ENCODE data around the gene CLGN.
A peak's percentile ranks its signal among the peaks of the same experiment; 100 is the strongest.
"Not testable (repeated sequence)": the region's sequence is repeated elsewhere in the genome, so short reads cannot be mapped to it uniquely, and the experiment has no call there.

CLGN gene, protein sequence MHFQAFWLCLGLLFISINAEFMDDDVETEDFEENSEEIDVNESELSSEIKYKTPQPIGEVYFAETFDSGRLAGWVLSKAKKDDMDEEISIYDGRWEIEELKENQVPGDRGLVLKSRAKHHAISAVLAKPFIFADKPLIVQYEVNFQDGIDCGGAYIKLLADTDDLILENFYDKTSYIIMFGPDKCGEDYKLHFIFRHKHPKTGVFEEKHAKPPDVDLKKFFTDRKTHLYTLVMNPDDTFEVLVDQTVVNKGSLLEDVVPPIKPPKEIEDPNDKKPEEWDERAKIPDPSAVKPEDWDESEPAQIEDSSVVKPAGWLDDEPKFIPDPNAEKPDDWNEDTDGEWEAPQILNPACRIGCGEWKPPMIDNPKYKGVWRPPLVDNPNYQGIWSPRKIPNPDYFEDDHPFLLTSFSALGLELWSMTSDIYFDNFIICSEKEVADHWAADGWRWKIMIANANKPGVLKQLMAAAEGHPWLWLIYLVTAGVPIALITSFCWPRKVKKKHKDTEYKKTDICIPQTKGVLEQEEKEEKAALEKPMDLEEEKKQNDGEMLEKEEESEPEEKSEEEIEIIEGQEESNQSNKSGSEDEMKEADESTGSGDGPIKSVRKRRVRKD

DNA sequence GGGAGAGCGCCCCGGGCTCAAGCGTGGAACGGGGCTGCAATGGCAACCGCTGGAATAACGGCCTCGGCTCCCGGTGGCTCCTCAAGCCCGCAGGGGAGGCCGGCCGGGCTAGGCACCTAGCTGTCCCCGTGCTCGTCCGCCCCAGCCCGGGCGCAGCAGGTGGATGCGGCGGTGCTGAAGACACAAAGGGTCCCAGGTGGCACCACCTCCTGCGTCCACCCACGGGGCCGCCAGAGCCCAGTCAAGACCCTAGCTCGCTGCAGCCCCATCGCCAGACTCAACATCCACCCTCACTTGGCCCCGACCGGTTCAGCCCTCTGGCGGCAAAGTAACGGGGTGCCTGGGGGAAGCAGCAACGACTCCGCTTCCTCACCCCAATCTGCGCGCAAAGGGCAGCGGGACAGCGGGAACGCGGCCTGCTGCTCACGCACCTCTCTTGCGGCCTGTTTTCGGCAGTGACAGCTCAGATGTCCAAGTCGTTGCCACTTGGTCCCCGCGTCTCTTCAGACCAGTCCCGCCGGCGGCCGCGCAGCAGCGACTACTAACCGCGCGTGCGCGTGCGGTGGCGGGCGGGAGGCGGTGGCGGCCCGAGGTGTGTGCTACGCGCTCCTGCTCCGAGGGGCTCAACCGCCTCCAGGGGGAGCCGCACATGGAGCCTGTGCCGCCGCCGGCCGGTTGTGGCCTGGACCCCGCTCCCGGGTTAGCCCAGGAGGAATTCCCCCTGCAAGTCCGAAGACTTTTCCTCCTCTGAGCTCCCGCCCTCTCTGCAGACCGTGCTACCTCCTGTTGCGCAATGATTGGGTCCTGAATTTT, at the start of gene CLGN:
Gene CLGN, minus strand, starts transcription at position 543 of the 813 bp plus-strand sequence. CDS start 14,570 bp downstream, outside the sequence.
- DNase-seq (ENCODE audit: low read depth) = peak; percentile 2

DNA sequence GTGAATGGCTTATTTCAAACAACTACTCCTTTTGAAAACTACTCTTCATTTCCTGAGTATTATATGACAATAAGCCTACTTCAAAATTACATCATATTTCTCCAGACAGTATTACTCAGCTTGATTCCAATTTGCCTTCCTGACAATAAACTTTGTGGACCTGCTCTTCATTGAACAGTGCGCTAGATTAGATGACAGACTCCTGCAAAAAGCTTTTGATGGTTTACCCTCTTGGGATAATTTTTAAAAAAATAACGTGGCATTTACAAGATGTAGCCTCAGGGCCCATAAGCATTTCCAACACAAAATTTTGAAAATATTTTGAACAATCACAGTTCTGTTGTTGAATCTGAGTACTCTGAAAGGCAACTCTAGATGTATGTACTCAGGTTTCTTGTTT, 44.7 kb upstream of the CLGN start:
- no peak for DNase-seq (ENCODE audit: low read depth)

DNA sequence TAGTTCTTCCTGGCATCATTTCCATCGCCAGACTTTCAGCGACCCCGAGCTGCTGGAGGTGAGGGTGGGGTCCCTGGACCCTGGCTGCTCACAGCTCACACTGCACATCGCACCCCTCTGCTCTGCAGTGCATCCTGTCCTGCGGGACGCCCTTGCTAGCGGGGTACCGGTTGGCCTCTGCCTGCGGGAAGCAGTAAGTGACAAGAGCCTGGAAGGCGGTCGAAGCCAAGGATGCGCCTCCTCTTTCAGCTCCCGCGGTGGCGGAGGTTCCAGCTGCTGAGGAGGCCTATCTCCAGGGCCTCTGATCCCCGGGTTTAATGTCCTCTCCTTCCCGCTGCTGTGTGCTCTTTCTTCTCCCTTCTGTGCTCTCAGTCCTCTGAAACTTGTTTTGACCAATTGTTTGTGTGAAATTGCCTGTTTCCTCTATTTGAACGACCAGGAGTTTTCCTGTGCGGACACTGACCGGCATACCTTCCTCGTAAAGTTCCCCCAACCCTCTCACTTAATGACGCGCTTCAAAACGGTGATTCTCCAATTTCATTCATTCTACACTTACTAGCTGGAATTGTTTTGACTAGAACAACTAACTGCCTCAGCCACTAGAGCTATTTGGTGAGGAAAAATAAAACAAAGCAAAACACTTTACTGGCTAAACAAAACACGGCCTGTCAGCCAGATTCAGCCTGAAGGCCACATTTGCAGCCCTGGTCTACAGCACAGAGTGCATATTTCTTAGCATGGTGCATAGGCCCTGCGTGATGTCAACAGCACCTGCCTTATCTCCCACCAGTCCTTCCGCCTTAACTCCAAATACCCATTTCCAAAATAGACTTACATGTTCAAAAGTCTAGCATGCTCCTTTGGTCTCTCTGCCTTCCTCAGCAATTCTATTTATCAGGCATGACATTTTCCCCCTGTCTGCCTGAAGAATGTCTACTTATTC, 42.6 kb upstream of the CLGN start:
- no peak for DNase-seq (ENCODE audit: low read depth)

DNA sequence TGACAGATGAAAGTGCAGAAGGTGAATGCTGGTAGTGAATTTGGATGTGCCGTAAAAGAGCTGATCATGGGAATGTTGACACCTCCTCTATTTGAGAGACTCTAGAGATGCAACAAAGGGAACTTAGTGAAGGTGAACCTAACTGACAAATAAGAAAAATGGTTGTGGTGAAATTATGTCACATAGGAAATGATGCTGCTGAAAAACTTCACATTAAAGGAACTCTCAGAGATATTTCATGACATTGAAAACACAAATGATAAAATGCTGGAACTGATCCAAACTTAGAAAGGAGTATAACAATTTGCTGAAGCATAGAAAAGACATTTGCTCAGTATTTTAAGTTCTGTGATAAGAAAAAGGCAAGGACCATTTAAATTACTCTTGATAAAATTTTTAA, 38.7 kb upstream of the CLGN start:
- DNase-seq (ENCODE audit: low read depth) = no peak

DNA sequence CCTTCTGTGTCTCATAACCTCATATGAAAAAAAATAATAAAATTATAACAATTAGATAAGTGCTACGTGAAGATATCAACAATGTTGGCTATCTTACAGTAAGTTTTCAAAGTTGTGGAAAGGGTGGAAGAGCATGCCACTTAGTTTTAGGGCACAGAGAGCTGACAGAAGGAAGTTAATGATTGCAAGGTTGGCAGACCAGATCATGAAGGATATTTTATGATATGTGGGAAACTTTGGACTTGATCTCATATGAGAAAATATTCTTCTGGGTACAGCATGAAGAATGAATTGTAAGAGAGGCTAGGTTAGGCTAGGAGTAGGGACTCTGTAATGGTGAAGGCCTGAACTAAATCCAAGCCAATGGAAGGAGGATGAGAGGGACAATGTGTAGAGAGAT, 36.2 kb upstream of the CLGN start:
- no peak for DNase-seq (ENCODE audit: low read depth)

- no peak for DNase-seq (ENCODE audit: low read depth)
These were observed 35.7 kb upstream of the CLGN start for GRCh38 chr4:140463182-140463581.

GRCh38 chr4:140450352-140450751, 22.9 kb upstream of the CLGN start:
- DNase-seq (ENCODE audit: low read depth) = no peak

GRCh38 chr4:140448830-140449229, 21.4 kb upstream of the CLGN start:
- no peak for DNase-seq (ENCODE audit: low read depth)

- DNase-seq (ENCODE audit: low read depth) = no peak
These were observed 20.7 kb upstream of the CLGN start for GRCh38 chr4:140448162-140448561.

DNA sequence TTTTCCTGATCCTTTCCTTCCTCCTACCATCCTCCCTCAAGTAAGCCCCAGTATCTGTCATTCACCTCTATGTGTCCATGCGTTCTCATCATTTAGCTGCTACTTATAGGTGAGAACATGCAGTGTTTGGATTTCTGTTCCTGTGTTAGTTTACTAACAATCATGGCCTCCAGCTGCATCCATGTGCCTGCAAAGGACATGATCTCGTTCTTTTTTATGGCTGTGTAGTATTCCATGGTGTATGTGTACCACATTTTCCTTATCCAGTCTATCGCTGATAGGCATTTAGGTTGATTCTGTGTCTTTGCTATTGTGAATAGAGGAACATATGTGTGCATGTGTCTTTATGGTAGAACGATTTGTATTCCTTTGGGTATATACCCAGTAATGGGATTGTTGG, 16.9 kb upstream of the CLGN start:
- DNase-seq (ENCODE audit: low read depth) = not testable (repeated sequence)

- no peak for DNase-seq (ENCODE audit: low read depth)
These were observed 12.2 kb upstream of the CLGN start for GRCh38 chr4:140439644-140440142.

- DNase-seq (ENCODE audit: low read depth) = no peak
These were observed 547 bp upstream of the CLGN start for GRCh38 chr4:140427919-140428471.

DNA sequence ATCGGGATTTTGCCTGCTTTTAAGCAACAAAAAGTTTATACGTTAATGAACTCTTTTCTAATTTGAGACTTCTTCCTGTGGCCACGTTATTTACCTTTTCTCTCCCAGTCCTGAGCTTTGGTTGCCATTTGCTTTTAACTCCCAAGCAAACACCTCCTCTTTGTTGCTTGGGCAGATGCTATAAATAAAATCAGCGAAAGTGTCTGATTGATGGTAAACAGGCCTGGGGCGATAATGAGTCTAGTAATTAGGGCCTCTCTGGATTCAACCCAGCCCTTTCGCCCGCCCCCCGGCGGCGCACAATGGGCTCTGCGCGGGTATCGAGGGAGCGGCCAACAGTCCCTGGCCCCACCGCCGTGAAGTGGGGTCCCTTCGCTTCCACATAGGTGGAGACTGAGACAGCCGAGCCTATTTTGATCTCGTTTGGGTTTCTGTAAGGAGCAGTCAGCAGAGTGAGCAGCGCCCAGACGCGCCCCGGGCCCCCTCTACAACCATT, 790 bp downstream of the CLGN start:
- DNase-seq (ENCODE audit: low read depth) = no peak

DNA sequence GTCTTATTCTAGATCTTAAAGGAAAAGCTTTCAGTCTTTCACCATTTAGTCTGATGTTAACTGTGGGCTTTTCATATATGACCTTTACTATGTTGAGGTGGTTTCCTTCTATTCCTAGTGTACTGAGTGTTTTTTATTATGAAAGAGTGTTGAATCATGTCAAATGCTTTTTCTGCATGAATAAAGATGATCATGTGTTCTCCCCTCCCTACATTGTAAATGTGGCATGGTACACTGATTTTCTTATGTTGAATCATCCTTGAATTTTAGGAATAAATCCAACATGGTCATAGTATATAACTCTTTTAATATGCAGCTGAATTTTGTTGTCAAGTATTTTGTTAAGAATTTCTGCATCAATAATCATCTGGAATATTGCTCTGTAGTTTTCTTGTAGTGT, 4.3 kb downstream of the CLGN start:
- no peak for DNase-seq (ENCODE audit: low read depth)

GRCh38 chr4:140413130-140413969, 14.1 kb downstream of the CLGN start:
- not testable (repeated sequence) for DNase-seq (ENCODE audit: low read depth)

- DNase-seq (ENCODE audit: low read depth) = no peak
These were observed 18.5 kb downstream of the CLGN start for GRCh38 chr4:140408974-140409373.

DNA sequence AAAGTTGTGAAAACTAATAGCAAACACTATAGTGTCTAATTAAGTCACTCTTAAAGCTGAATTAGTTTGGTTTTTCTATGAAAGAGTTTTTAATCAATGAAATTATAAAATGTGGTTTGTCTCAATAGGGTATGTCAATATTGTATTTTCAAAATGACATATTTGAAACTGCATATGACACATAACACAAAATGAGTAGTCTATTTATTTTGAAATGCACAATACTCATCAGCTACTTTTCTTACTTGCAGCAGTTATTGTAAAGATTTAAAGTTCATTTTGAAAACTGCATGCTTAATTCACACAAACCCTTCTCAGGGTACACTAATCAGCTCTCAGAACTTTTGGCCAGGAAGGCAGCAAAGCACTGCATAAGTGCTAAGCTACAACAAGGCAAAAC, 21.2 kb downstream of the CLGN start:
- DNase-seq (ENCODE audit: low read depth) = no peak

- no peak for DNase-seq (ENCODE audit: low read depth)
These were observed 27.3 kb downstream of the CLGN start for GRCh38 chr4:140400111-140400510.

DNA sequence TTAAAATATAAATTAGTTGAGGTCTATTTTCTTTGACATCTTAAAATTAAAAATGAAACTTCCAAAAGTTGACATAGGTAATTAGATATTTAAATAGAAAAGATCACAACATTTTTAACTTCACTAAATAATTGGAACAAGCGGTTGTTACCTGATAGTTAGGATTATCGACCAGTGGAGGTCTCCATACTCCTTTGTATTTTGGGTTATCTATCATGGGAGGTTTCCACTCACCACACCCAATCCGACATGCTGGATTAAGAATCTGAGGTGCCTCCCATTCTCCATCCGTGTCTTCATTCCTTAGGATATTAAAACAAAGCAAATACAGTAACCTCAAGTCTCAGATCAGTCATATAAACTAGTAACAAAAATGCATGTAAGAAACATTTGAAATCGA, 31.8 kb downstream of the CLGN start:
- no peak for DNase-seq (ENCODE audit: low read depth)

- no peak for DNase-seq (ENCODE audit: low read depth)
These were observed 39.4 kb downstream of the CLGN start for GRCh38 chr4:140388015-140388414.

All from stimulated activated CD4-positive, alpha-beta T cell treated with anti-CD3 and anti-CD28 coated beads, Interleukin-2, amount 100 ng/mL, for 4 hours (primary cell).